Esophagus squamous epithelium (tissue), 5 donors: Measurements from ENCODE around the gene SYT3. TPM values are rescaled to one million over a fixed set of nuclear protein-coding genes. Genes with fewer than 3 reads are reported as not detected.

Experiments used
- DNase-seq: peaks from one replicate; lab custom pipeline; 2025; lab: John Stamatoyannopoulos, UW
- H3K27ac ChIP-seq, 4 donors: fragments of 200-600 bp; sonication (generic); one replicate each; pipeline ENCODE4 v1.5.1; 2016 to 2019; ENCODE audit warnings: mild to moderate bottlenecking in 1 of 4
- H3K27me3 ChIP-seq, 4 donors: fragments of 200-600 bp; sonication (generic); 1 replicate in 3 of 4; 2 replicates in 1 of 4; pipeline versions ENCODE4 v1.5.1 to v1.6.0; 2017 to 2021; ENCODE audit warnings: antibody characterized with exemption in 1 of 4
- H3K36me3 ChIP-seq, 3 donors: fragments of 200-600 bp; sonication (generic); one replicate each; pipeline ENCODE4 v1.5.1; 2016 to 2019
- H3K4me1 ChIP-seq, 3 donors: fragments of 200-600 bp; sonication (generic); one replicate each; pipeline ENCODE4 v1.5.1; 2017 to 2019
- H3K4me3 ChIP-seq, 4 donors: fragments of 200-600 bp; sonication (generic); 1 replicate in 3 of 4; 2 replicates in 1 of 4; pipeline ENCODE4 v1.5.1; 2016 to 2019; ENCODE audit warnings: mild to moderate bottlenecking in 2 of 4, moderate library complexity in 1 of 4
- H3K9me3 ChIP-seq, 3 donors: fragments of 200-600 bp; sonication (generic); one replicate each; pipeline ENCODE4 v1.5.1; 2016 to 2019
- CTCF ChIP-seq, 6 experiments: fragments of 450-650 bp in 4 of 6; fragments of 200-600 bp in 2 of 6; sonication (generic) in 2 of 6; IDR thresholded peaks; one replicate each; pipeline ENCODE4 v1.5.1; 2016 to 2019; ENCODE audit warnings: antibody characterized with exemption in 6 of 6, mild to moderate bottlenecking in 4 of 6, moderate library complexity in 4 of 6
- POLR2A ChIP-seq, 4 donors: fragments of 450-650 bp; IDR thresholded peaks; one replicate each; pipeline ENCODE4 v1.6.1; 2017; ENCODE audit warnings: antibody characterized with exemption in 4 of 4, mild to moderate bottlenecking in 4 of 4, moderate library complexity in 3 of 4
- WGBS, 2 donors: methylation state at CpG; one replicate each; pipeline ENCODE4 v1.1.5; 2018; 5-methylcytosine and 5-hydroxymethylcytosine counted together
- intact Hi-C: fragments of 100-400 bp; cut with DNase I; formaldehyde crosslinking; loops from one replicate; pipeline ENCODE4 v1.15.0; 2022
- total RNA-seq, 4 donors: library from RNA; depleted of rRNA; stranded (reverse); fragments of >200 nt; gene quantifications; one replicate each; pipeline ENCODE4 v1.1.0, GENCODE V29; 2016
- donor health status: DM: yes; HTN: yes; CAD: no.

Gene SYT3
- total RNA-seq, 4 donors from 2014 or later, result 0.53 to 2.2 TPM; not detected in 2

- no peak for TF ChIP-seq POLR2A (IDR thresholded peaks at IDR 0.05)
- no peak for TF ChIP-seq CTCF (IDR thresholded peaks at IDR 0.05)
- 50 to 66% methylated on average over 19 to 23 of the region's 49 CpGs for WGBS, 2 donors
- Histone ChIP-seq H3K27ac (no peak overlapping the region), H3K4me3 (no peak overlapping the region), H3K36me3 (no peaks in the 10 kb centered on the region), H3K4me1 (peaks cover 9 to 33% (median 12%) of the 10 kb centered on the region in 3 donors), H3K9me3 (no peaks in the 10 kb centered on the region), H3K27me3 (peaks cover 12 to 95% (median 18%) of the 10 kb centered on the region in 4 donors)
- no peak for DNase-seq
- intact Hi-C loops, result no loop called here
These were observed 22.3 kb upstream of the SYT3 start for GRCh38 chr19:50661766-50662650.

DNA sequence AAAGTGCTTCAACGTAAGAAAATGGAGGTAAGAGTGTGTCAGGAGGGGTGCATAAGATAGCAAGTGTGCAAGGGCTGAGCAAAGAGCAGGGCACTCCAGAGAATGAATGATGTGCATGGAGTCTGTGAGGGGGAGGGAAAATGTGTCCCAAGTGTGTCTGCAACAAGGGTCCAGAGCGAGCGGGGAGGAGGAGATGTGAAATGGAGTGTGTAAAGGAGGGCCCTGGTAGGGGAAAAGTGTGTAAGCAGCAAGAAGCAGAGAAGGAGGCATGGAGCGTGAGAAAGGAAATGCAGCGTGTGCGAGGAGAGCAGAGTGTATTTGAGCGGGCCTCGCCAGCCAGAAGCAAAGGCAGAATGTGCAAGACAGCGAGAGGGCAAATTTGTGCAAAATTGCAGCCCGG, 21.3 kb upstream of the SYT3 start:
- Histone ChIP-seq H3K36me3 (no peaks in the 10 kb centered on the region), H3K4me3 (no peak overlapping the region), H3K27me3 (peaks cover 2 to 95% (median 9%) of the 10 kb centered on the region in 4 donors), H3K27ac (no peak overlapping the region), H3K9me3 (peaks cover 0 to under 1% (median 0%) of the 10 kb centered on the region in 3 donors), H3K4me1 (peaks cover 9 to 23% (median 12%) of the 10 kb centered on the region in 3 donors)
- no peak for TF ChIP-seq CTCF (IDR thresholded peaks at IDR 0.05)
- TF ChIP-seq POLR2A (IDR thresholded peaks at IDR 0.05), result no peak
- no peak for DNase-seq
- intact Hi-C loops, result no loop called here
- WGBS, 2 donors, result 74 to 80% methylated on average over 10 of the region's 10 CpGs

DNA sequence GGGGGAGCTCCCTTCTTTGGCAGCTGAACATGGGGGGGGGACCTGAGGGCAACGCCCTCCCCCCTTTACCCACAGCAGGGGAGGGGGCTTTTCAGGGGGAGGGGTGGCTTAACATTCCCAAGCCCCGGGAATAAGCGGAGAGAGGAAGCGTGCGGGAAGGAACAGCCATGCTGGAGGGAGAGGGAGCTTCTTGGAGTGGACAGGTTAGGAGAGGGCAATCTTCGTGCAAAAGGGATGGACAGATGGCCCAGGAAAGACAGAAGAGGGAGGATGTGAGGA, 20.3 kb upstream of the SYT3 start:
- no peak overlapping the region for H3K4me3 ChIP-seq
- H3K9me3 ChIP-seq, result peaks cover 0 to 11% (median 5%) of the 10 kb centered on the region in 3 donors
- intact Hi-C loops, result no loop called here
- H3K4me1 ChIP-seq, result peaks cover 9 to 22% (median 12%) of the 10 kb centered on the region in 3 donors
- WGBS, 2 donors, result 30 to 40% methylated on average over 5 of the region's 6 CpGs
- H3K27ac ChIP-seq, result no peak overlapping the region
- H3K27me3 ChIP-seq, result peaks cover 0 to 95% (median 7%) of the 10 kb centered on the region in 4 donors
- no peaks in the 10 kb centered on the region for H3K36me3 ChIP-seq
- TF ChIP-seq CTCF (IDR thresholded peaks at IDR 0.05) (no peak), POLR2A (IDR thresholded peaks at IDR 0.05) (no peak)
- DNase-seq, result no peak

DNA sequence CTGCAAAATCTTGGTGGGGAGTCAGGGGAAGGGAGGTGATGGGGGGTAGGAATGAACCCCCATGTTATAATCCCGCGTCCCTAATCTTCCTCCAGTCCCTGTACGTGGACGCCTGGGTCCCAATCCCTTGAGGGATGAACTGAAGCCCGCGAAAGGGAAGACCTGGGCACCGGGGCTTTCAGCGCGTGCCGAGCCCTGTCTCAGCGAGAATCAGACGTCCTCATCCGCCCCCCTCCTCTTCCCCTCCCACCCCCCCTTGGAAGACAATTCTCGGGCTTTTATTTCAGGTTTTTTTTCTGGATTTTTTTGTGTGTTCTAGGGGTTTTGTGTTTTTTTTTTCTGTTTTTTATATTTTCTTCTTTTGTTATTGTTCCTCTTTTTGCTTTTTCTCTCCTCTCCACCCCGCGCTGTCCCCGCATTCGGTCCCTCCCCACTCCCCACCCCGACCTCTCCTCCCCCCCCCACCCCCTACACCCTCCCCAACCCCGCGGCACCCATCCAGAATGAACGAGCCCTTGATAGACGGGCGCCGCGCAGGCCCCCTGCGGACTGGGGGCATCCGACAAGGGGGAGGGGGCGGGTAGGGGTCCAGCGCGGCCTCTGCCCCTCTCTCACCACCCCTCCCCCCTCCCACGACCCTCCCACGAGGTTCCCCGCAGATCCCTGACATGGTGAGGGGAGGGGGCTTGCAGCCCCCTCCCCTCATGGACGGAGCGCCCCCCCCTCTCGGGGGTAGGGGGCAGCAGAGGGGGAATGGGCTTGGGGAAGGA, 19.8 kb upstream of the SYT3 start:
- H3K9me3 ChIP-seq, result peaks cover 0 to 16% (median 6%) of the 10 kb centered on the region in 3 donors
- H3K36me3 ChIP-seq, result no peaks in the 10 kb centered on the region
- TF ChIP-seq CTCF (IDR thresholded peaks at IDR 0.05) (no peak), POLR2A (IDR thresholded peaks at IDR 0.05) (no peak)
- H3K4me1 ChIP-seq, result peaks cover 9 to 22% (median 12%) of the 10 kb centered on the region in 3 donors
- peak overlapping the region in 2 of 4 donors; percentile 34 to 53 for H3K4me3 ChIP-seq
- WGBS, 2 donors, result 0 to 3% methylated on average over 13 of the region's 37 CpGs
- no peak overlapping the region for H3K27ac ChIP-seq
- no peak for DNase-seq
- intact Hi-C loops, result no loop called here
- peaks cover 0 to 95% (median 7%) of the 10 kb centered on the region in 4 donors for H3K27me3 ChIP-seq
